NCI-H748 (cell line): ENCODE results near the gene RAB10.
"Not testable (repeated sequence)": the region's sequence is repeated elsewhere in the genome, so short reads cannot be mapped to it uniquely, and the experiment has no call there.

Experiments used
- DNase-seq: peaks from one replicate; lab custom pipeline; 2025; ENCODE audit not compliant: unreplicated experiment; lab: John Stamatoyannopoulos, UW

RAB10 gene

DNA sequence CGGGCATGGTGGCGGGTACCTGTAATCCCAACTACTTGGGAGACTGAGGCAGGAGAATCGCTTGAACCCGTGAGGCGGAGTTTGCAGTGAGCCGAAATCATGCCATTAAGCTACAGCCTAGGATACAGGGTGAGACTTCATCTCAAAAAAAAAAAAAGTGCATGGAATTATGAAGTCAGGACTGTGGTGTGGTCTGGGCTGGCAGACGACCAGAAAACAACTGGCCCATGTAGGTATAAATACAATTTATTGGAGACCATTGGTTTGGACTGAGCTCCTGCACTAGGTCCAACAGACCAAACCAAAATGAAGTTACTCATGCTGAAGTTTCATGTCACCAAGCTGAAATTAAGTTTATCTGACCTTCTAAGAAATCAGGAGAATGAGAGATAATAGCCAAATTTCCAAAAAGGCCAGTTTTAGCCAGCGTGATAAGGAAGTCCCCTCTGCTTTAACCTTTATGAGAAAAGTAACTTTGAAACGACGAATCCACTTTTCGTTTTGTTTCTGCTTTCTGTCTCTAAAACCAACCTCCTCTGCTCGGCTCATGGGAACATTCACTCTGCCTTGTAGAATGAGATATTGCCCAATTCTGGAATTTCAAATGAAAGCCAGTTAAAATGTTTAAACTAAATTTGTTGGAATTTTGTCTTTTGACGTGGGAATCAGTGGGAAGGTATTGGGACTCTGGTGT lies 17.7 kb upstream of the RAB10 start:
- no peak for DNase-seq

DNA sequence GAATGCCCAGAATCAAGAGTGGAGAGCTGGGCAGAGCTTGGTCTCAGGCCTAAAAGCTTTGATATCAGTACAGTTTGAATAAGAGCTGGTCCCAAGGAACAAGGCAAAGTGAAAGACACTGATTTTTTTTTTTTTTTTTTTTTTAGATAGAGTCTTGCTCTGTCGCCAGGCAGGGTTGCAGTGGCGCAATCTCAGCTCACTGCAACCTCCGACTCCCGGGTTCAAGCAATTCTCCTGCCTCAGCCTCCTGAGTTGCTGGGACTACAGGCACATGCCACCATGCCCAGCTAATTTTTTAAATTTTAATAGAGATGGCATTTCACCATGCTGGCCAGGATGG lies 17.2 kb upstream of the RAB10 start:
- not testable (repeated sequence) for DNase-seq

- DNase-seq: no peak
Observed at GRCh38 chr2:26017464-26018183, 16.3 kb upstream of the RAB10 start.

GRCh38 chr2:26018184-26019055 lies 15.5 kb upstream of the RAB10 start:
- no peak for DNase-seq

GRCh38 chr2:26020231-26020640 lies 13.6 kb upstream of the RAB10 start:
- DNase-seq: no peak

- DNase-seq: no peak
Observed at GRCh38 chr2:26024260-26024659, 9.6 kb upstream of the RAB10 start.

GRCh38 chr2:26025509-26025908 lies 8.4 kb upstream of the RAB10 start:
- DNase-seq: no peak

- DNase-seq: not testable (repeated sequence)
Observed at GRCh38 chr2:26028083-26028482, 5.8 kb upstream of the RAB10 start.

DNA sequence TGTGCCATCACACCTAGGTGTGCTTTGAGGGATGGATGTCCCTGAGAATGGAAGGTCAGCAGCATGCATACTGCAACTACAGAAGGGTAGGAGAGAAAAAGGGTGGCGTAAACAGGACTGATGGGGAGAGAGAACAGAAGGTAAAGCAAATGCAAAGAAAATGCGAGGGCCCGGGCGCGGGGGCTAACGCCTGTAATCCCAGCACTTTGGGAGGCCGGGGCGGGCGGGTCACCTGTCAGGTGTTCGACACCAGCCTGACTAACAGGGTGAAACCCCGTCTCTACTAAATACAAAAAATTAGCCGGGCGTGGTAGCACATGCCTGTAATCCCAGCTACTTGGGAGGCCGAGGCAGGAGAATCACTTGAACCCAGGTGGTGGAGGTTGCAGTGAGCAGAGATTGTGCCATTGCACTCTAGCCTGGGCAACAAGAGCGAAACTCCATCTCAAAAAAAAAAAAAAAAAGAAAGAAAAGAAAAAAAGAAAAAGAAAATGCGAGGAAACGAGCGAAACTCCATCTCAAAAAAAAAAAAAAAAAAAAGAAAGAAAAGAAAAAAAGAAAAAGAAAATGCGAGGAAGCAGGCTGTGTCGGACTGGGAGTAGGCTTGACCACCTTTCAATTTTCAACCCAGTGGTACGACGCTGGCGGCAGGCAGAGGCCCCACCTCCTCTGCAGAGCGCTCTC lies 1.2 kb upstream of the RAB10 start:
- not testable (repeated sequence) for DNase-seq

GRCh38 chr2:26033270-26033817 lies 540 bp upstream of the RAB10 start:
- DNase-seq: peak; percentile 95

DNA sequence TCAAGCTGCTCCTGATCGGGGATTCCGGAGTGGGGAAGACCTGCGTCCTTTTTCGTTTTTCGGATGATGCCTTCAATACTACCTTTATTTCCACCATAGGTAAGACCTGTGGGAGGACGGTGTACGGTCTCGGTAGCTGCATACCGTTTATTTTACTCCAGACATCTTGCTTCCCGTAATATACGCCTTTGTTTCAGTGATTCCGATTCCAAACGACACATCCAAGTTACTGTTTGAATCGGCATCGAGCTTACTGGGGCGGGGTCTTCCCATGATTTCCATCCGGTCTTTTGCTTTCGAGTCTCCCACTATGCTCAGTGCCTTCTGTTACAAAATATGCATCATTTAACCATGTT lies 731 bp downstream of the RAB10 start:
- DNase-seq: peak; percentile 72

DNA sequence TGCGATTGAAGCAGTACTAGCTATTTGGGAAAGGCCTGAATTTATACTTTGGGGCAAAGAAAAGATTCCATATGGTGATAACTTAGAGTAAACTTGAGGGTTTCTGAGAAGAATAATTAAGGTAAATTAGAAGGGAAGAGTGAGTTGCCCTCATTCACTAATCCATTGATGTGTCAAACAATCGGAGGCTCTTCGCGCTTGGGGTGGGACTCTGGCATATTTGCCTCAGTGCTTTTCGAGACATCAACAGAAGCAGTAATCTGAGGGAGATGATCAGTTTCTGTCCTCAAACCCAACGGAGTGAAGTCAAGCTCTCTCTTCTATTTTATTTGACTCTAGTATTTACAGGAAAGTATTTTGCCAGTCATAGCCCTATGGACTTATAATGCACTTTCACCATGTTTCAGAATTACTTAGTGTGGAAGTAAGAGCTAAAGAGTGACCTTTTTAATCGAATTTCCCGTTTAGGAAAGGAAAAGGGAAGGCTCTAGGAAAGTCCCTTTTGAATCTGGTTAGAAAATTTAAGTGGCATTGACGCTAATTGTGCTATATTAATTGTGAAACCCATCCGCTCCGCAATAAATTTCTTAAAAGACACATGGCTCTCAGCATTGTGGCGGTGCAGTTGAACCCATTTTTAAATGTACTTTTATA lies 1.3 kb downstream of the RAB10 start:
- DNase-seq: peak; percentile 8

DNA sequence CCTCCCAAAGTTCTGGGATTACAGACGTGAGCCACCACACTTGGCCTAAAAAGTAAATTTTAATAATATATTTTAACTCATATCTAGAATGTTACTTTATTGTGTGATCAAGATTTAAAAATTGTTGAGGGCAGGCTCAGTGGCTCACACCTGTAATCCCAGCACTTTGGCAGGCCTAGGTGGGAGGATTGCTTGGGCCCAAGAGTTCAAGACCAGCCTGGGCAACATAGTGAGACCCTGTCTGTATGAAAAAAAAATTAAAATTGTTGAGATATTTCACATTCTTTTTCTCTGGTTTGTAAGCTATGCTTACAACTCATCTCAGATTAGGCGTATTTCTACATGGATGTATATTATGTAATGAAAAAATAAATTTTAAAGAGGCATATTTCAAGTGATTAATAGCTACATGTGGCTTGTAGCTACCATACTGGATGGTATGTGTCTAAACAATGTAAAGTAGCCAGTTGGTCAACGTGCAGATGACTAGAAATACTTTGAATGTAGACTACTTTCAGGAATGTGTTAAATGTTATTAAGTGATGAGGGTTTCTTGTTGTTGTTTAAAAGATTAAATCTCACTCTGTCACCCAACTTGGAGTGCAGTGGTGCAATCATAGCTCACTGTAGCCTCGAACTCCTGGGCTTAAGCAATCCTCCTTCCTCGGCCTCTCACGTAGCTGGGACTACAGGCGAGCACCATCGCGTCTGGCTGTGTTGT lies 5.9 kb downstream of the RAB10 start:
- DNase-seq: no peak

DNA sequence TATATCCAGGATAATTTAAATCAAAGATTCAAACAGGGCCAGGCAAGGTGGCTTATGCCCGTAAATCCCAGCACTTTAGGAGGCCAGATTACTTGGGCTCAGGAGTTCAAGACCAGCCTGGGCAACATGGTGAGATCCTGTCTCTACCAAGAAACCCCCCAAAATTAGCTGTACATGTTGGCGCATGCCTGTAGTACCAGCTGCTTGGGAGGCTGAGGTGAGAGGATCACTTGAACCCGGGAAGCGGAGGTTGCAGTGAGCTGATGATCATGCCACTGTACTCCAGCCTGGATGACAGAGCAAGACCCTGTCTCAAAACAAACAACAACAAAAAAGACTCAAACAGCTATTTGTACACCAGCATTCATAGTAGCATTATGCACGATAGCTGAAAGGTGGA lies 9.2 kb downstream of the RAB10 start:
- DNase-seq: no peak

GRCh38 chr2:26043862-26044696 lies 10.2 kb downstream of the RAB10 start:
- DNase-seq: no peak

- no peak for DNase-seq
Observed at GRCh38 chr2:26048791-26049190, 14.9 kb downstream of the RAB10 start.

DNA sequence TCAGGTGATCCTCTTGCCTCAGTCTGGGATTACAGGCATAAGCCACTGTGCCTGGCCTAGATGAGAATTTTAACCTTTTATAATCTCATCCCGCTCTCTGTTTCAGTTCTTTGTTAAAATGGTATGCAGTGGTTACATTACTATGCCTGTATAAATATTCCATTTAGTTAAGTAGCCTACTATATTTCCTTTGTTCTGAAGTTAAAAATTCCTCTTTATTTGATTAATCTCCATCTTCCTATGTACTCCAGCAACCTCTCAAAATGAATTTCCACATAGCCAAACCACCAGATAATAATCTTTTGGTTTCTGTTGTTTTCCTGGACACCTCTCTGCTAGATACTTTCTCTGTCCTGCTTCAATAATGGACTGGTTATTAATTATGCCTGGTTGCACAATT lies 15.8 kb downstream of the RAB10 start:
- DNase-seq: no peak

DNA sequence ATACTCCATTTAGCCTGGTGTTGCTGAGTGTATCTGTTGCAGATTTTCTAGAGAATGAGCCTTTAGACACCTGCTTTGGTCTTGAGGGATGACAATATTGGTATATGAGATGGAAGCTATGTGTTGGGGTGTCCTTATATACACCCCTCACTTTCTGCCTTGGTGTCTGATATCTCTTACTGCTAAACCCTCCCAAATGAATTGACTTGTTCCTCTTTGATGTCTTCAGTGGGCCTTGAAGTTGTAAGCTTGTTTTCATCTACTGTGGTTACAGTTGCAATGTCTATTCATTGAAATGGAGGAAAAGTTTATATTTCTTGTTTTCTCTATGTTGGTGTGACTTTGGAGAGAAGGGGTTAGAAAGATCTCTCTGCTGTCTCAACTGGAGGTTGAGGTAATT lies 18.9 kb downstream of the RAB10 start:
- no peak for DNase-seq
